ENCODE measurements around the gene BEST4.
A peak's percentile ranks its signal among the peaks of the same experiment; 100 is the strongest.

BEST4 gene

GRCh38 chr1:44739307-44740178 lies 48.4 kb downstream of the BEST4 start, which contains the start of gene KIF2C:
TSS of gene KIF2C (plus strand) at chr1:44739837. CDS start at chr1:44739933, 96 bp downstream.
- TF ChIP-seq POLR2AphosphoS5 (IDR thresholded peaks at IDR 0.05; ENCODE audit: low read depth, low read length) (peak; percentile 96), REST (IDR thresholded peaks at IDR 0.05; ENCODE audit: insufficient read depth in 1 of 2, low read depth in 2 of 2, low read length in 2 of 2) (no peak), FOXP2 (optimal IDR thresholded peaks at IDR 0.05; ENCODE audit: borderline replicate concordance, extremely low read depth, extremely low read length, insufficient read depth) (peak; percentile 49), SIN3A (IDR thresholded peaks at IDR 0.05; ENCODE audit: borderline replicate concordance, insufficient read depth, low read length) (peak; percentile 80; the same call in 1 of the 2 replicates), TAF1 (IDR thresholded peaks at IDR 0.05; ENCODE audit: borderline replicate concordance, insufficient read depth, low read length) (peak; percentile 48; the same call in 1 of the 2 replicates)

- no peak for TF ChIP-seq SIN3A (IDR thresholded peaks at IDR 0.05; ENCODE audit: borderline replicate concordance, insufficient read depth, low read length)
Measured at GRCh38 chr1:44735992-44736391, 52.0 kb downstream of the BEST4 start.

- TF ChIP-seq SIN3A (IDR thresholded peaks at IDR 0.05; ENCODE audit: borderline replicate concordance, insufficient read depth, low read length) (no peak), TAF1 (IDR thresholded peaks at IDR 0.05; ENCODE audit: borderline replicate concordance, insufficient read depth, low read length) (no peak), REST (IDR thresholded peaks at IDR 0.05; ENCODE audit: insufficient read depth in 1 of 2, low read depth in 2 of 2, low read length in 2 of 2) (no peak), FOXP2 (optimal IDR thresholded peaks at IDR 0.05; ENCODE audit: borderline replicate concordance, extremely low read depth, extremely low read length, insufficient read depth) (no peak), POLR2AphosphoS5 (IDR thresholded peaks at IDR 0.05; ENCODE audit: low read depth, low read length) (no peak)
Measured at GRCh38 chr1:44733784-44734183, 54.2 kb downstream of the BEST4 start.

Measured in PFSK-1 (cell line).